GM08714 (cell line): ENCODE data around the gene LEF1.

ENCODE experiments used
- H3K4me3 ChIP-seq: fragments of 200-500 bp; sonication (Bioruptor generic); 2 replicates; pipeline ENCODE4 v1.5.1; 2014; ENCODE audit warnings: mild to moderate bottlenecking, low read length, inconsistent platforms
- ZNF274 ChIP-seq: IDR thresholded peaks from 2 replicates; pipeline ENCODE4 v1.6.1; 2012; ENCODE audit warnings: mild to moderate bottlenecking, low read depth, low read length

Gene LEF1

GRCh38 chr4:108148316-108148715 lies 20.4 kb downstream of the LEF1 start:
- no peak for TF ChIP-seq ZNF274
- H3K4me3 ChIP-seq, result no peak overlapping the region

- no peak for TF ChIP-seq ZNF274
- no peak overlapping the region for H3K4me3 ChIP-seq
Observed at GRCh38 chr4:108146819-108147218, 21.9 kb downstream of the LEF1 start.

- H3K4me3 ChIP-seq, result no peak overlapping the region
- TF ChIP-seq ZNF274, result no peak
Observed at GRCh38 chr4:108146336-108146735, 22.4 kb downstream of the LEF1 start.

DNA sequence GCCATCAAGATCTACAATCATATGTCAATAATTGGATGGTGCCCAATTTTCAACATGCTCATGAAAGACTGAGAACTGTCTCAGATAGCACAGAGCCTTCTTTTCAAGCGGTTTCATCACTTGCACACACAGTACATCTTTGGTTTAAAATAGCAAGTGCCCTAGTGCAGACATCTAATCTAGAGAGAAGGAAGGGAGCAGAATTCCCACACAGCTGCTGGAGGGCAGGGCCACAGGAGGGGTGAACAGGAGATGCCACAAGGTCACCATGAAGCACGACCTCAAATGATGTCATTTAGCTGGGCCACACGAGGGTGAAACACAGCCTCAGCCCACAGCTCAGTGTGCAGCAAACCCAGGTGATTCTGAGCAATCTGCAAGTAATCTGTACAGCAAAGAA lies 24.3 kb downstream of the LEF1 start:
- TF ChIP-seq ZNF274, result no peak
- H3K4me3 ChIP-seq, result no peak overlapping the region

DNA sequence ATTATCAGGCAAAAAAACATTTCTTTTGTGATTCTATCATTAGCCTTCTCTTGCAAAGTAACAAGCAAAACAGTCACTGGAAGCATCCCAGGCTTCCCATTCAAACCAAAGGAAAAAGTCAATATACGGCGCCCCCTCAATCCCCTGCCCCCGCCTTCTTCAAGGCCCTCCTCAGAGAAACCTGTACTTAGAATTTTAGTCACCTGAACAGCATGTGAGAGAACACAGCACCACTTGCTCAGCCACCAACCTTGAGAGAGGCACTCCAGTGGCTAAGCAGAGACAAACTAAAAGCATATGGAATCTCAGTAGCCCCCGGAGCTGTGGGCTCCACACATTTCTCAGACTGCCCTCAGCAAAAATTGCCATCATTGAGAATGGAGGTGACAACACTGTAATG lies 25.2 kb downstream of the LEF1 start:
- H3K4me3 ChIP-seq, result no peak overlapping the region

GRCh38 chr4:108142870-108143269 lies 25.9 kb downstream of the LEF1 start:
- H3K4me3 ChIP-seq, result no peak overlapping the region
- TF ChIP-seq ZNF274, result no peak

More for the DNA sequence above, 25.2 kb downstream of the LEF1 start:
- no peak for TF ChIP-seq ZNF274

DNA sequence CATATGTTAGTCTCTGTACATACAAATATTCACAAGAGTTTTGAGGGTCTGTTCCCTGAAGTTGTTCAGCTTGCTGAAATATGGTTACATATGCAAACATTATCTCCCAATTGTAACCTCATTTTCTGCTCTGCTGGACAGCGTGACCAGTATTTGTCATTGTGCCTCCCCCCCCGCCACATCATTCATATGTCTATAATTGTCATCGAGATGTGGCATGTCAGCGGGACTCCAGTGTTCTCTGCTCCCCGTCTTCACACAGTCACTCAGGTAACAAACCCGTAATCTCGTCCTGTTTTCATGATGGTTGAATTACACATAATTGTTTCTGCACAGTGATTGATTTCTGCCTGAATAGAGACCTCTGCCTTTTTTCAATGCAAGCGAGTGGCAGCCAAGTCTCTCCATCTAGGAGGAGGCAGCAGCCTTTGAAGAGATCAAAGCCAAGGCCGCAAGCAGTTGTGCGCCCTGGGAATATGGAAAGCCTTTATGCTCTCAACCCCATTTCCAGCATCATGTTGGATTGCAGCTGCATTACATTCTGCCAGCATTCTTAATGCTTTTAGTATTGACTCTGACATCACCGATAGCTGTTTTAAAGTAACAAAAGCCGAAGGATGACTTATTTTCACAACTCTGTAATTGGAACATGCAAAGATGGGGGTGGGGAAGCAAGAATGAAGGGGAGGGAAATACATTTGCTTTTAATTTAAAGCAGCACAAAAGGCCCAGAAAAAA lies 27.4 kb downstream of the LEF1 start:
- TF ChIP-seq ZNF274, result no peak
- no peak overlapping the region for H3K4me3 ChIP-seq

- no peak for TF ChIP-seq ZNF274
- H3K4me3 ChIP-seq, result no peak overlapping the region
Observed at GRCh38 chr4:108140328-108140727, 28.4 kb downstream of the LEF1 start.

- no peak overlapping the region for H3K4me3 ChIP-seq
Observed at GRCh38 chr4:108139089-108139488, 29.6 kb downstream of the LEF1 start.

GRCh38 chr4:108135549-108136209 lies 33.1 kb downstream of the LEF1 start:
- H3K4me3 ChIP-seq, result no peak overlapping the region
- TF ChIP-seq ZNF274, result no peak

More at GRCh38 chr4:108139089-108139488, 29.6 kb downstream of the LEF1 start:
- TF ChIP-seq ZNF274, result no peak

DNA sequence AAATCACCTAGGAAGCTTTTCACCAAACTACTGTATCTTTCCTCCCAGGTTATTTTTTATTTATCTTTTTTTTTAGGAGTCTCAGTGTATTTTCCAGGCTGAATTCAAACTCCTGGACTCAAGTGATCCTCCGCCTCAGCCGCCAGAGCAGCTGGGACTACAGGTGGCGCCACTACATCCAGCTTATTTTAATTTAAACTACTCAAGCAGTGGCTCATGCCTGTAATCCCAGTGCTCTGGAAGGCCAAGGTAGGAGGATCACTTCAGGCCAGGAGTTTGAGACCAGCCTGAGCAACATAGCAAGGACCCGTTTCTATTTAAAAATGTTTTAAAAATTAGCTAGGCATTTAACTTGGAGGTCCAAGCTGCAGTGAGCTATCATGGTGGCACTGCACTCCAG lies 37.8 kb downstream of the LEF1 start:
- no peak for TF ChIP-seq ZNF274
- no peak overlapping the region for H3K4me3 ChIP-seq

- H3K4me3 ChIP-seq, result no peak overlapping the region
- no peak for TF ChIP-seq ZNF274
Observed at GRCh38 chr4:108129196-108129595, 39.5 kb downstream of the LEF1 start.

GRCh38 chr4:108126806-108127205 lies 41.9 kb downstream of the LEF1 start:
- H3K4me3 ChIP-seq, result no peak overlapping the region
- TF ChIP-seq ZNF274, result no peak

DNA sequence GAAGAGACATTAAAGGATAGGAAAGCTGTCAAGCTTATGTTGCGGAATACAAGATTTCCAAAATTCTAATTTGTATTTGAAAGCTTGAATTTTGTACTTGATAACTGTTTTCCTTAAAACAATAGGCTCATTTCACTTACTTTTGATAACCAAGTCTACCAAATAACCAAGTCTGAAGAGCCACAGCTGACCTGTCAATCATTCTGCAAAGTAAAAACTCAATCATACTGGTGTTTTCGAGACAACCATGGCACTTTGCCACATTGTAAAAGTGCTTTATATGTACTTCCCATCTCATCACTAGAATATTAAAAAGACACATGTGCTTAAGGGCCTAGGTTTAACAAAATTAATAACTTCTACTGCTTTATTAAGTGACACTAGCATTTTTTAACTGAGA lies 47.9 kb downstream of the LEF1 start:
- H3K4me3 ChIP-seq, result no peak overlapping the region
- TF ChIP-seq ZNF274, result no peak

DNA sequence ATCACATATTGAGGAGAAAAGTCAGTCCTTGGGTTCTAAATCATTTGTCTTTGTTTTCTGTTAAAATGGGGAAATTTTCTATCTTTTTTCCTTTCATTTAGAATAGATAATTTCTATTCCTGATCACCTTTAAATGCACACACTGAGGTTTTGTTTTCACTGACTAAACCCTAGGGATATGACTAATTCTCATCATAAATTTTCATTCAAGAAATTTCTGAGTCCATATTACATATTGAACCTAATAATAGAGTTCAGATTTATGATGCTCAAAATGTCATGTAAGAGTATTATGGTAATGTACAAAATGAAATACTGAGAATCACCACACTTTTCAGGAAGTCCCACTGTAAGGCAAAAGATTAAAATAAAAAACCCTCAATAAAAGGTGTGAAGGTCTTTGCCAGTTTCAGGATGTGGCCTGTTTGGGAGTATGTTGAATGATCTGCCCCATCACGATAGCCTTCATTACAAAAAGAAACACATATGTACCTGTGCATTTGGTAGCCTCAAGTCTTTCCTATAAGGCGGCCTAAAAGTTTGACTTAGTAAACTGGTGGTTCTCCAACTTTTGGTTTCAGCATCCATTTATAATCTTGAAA lies 49.4 kb downstream of the LEF1 start:
- no peak overlapping the region for H3K4me3 ChIP-seq
- no peak for TF ChIP-seq ZNF274
